Measurements from ENCODE around the gene TMED6.
"Not testable (repeated sequence)": the region's sequence is repeated elsewhere in the genome, so short reads cannot be mapped to it uniquely, and the experiment has no call there.

TMED6 gene

GRCh38 chr16:69301861-69302260, 49.7 kb downstream of the TMED6 start:
- no peak for DNase-seq (ENCODE audit: low spot score)

- DNase-seq (ENCODE audit: low spot score): no peak
Measured at GRCh38 chr16:69301187-69301586, 50.4 kb downstream of the TMED6 start.

GRCh38 chr16:69298261-69298660, 53.3 kb downstream of the TMED6 start:
- DNase-seq (ENCODE audit: low spot score): no peak

GRCh38 chr16:69296771-69297170, 54.8 kb downstream of the TMED6 start:
- DNase-seq (ENCODE audit: low spot score): not testable (repeated sequence)

- DNase-seq (ENCODE audit: low spot score): no peak
Measured at GRCh38 chr16:69294051-69294450, 57.5 kb downstream of the TMED6 start.

- DNase-seq (ENCODE audit: low spot score): no peak
Measured at GRCh38 chr16:69293401-69293800, 58.2 kb downstream of the TMED6 start.

All from CD4-positive, alpha-beta T cell treated with Interleukin-15 for 4 hours (primary cell).